Pulmonary artery endothelial cell (primary cell): ENCODE measurements around the gene MS4A8. TPM values are rescaled to one million over a fixed set of nuclear protein-coding genes. Genes with fewer than 3 reads are reported as not detected.
"Not testable (repeated sequence)": the region's sequence is repeated elsewhere in the genome, so short reads cannot be mapped to it uniquely, and the experiment has no call there.

Experiments
- DNase-seq: peaks from one replicate; pipeline ENCODE4 v3.0.0-alpha.2; 2011; ENCODE audit warnings: low read depth, low spot score
- total RNA-seq: library from RNA; depleted of rRNA; stranded (reverse); fragments of >200 nt; gene quantifications from 2 replicates; pipeline ENCODE4 v1.2.3, GENCODE V29; 2014

The MS4A8 gene
- total RNA-seq, result not detected in 2 replicates

GRCh38 chr11:60699284-60699691 is at the start of gene MS4A8:
Gene MS4A8 (plus strand): TSS chr11:60699612. CDS start chr11:60700861, 1,249 bp downstream.
- no peak for DNase-seq

- no peak for DNase-seq
Measured at GRCh38 chr11:60657888-60658287, 41.5 kb upstream of the MS4A8 start.

- no peak for DNase-seq
Measured at GRCh38 chr11:60658409-60658808, 41.0 kb upstream of the MS4A8 start.

GRCh38 chr11:60672255-60672654 is 27.2 kb upstream of the MS4A8 start:
- no peak for DNase-seq

- not testable (repeated sequence) for DNase-seq
Measured at GRCh38 chr11:60678231-60678630, 21.2 kb upstream of the MS4A8 start.

GRCh38 chr11:60679879-60680278 is 19.5 kb upstream of the MS4A8 start:
- no peak for DNase-seq

GRCh38 chr11:60680455-60681119 is 18.8 kb upstream of the MS4A8 start:
- DNase-seq, result no peak

GRCh38 chr11:60684541-60684848 is 14.9 kb upstream of the MS4A8 start:
- not testable (repeated sequence) for DNase-seq

GRCh38 chr11:60691661-60692060 is 7.8 kb upstream of the MS4A8 start:
- no peak for DNase-seq

- DNase-seq, result no peak
Measured at GRCh38 chr11:60699936-60700335, 524 bp downstream of the MS4A8 start.

GRCh38 chr11:60700689-60701468 is 1.5 kb downstream of the MS4A8 start:
- no peak for DNase-seq

- no peak for DNase-seq
Measured at GRCh38 chr11:60701469-60701818, 2.0 kb downstream of the MS4A8 start.

- no peak for DNase-seq
Measured at GRCh38 chr11:60703374-60703773, 4.0 kb downstream of the MS4A8 start.

GRCh38 chr11:60705895-60706294 is 6.5 kb downstream of the MS4A8 start:
- no peak for DNase-seq

GRCh38 chr11:60706931-60707330 is 7.5 kb downstream of the MS4A8 start:
- no peak for DNase-seq

- DNase-seq, result no peak
Measured at GRCh38 chr11:60710482-60710881, 11.1 kb downstream of the MS4A8 start.

- DNase-seq, result no peak
Measured at GRCh38 chr11:60711276-60711675, 11.9 kb downstream of the MS4A8 start.

- DNase-seq, result not testable (repeated sequence)
Measured at GRCh38 chr11:60713423-60713822, 14.0 kb downstream of the MS4A8 start.

- no peak for DNase-seq
Measured at GRCh38 chr11:60717956-60718355, 18.5 kb downstream of the MS4A8 start.

GRCh38 chr11:60718524-60719316 is 19.3 kb downstream of the MS4A8 start:
- DNase-seq, result no peak

- DNase-seq, result no peak
Measured at GRCh38 chr11:60719391-60719790, 20.0 kb downstream of the MS4A8 start.

GRCh38 chr11:60720460-60720859 is 21.0 kb downstream of the MS4A8 start:
- no peak for DNase-seq
